NCI-H1694 (cell line): ENCODE results near the gene KDR.

Experiments used
- DNase-seq: peaks from one replicate; lab custom pipeline; 2025; lab: John Stamatoyannopoulos, UW

Gene KDR

DNA sequence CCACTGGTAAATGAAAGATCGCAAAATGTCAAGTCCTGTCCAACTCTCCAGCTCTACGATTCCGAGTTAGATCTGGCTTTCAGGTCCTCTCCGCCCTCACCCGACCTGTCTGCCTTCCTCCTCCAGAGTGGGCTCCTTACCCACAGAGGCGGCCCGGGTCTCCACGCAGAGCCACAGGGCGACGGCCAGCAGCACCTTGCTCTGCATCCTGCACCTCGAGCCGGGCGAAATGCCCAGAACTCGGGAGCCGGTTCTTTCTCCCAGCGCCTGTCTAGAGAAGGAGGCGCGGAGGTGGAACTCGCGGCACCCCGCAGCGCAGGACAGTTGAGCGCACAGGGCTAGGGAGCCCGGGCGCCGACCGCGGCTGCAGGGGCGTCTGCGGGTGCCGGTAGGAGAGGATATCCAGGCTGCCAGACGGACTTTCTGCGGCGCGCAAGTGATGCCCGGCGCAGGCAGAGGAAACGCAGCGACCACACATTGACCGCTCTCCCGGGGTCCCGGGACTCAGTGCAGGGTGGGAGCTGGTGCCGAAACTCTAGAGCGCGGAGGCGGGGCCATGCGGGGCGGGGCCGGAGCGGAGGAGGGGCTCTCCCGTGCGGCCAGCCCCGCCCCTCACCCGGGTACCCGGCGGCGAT is at the start of gene KDR:
KDR (minus strand) TSS at position 509 of the 635 bp plus-strand sequence; CDS start at position 207, 302 bp downstream.
- DNase-seq, result no peak

DNA sequence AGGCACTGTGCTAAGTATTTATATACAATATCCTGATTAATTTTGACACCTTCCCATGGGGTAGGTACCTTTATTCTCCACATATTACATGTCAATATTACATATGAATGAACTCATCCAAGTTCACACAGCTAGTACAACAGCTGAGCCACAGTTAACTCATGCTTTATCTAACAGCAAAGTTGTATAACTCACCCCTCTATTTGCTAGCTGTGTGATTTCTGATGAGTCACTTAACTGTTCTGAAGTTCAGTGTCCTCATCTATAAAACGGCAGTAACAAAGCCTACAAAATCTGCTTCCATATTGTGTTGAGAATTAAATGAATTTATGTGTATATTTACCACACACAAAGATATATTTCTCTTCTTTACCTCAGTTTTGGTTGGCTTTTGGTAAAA is 48.2 kb upstream of the KDR start:
- no peak for DNase-seq

DNA sequence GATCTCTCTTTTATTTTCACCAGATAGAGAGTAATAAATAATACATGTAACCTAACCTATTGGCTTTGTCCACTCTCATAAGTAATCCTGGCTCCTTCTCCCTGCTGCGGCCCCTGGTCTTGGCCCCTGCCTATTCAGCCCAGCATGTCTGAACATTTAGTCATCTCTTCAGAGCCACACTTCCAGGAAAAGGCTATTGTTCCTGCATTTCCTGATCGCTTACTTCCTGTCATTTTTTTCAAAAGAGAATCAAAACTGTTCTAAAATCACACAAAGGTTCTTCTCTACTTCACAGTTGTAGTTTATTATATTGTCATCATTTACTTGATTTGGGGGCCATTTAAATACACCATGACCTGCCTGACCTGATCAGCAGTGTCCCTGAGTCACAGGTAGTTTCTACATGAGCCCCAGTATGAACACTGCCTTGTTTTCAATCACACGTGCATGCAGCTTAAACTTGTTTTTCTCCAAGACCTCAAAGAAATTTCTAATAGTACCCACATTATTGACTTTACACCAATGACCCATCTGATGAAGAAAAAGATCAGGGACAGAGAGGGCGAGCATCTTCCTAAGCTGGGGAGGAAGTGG is 47.4 kb upstream of the KDR start:
- no peak for DNase-seq

DNA sequence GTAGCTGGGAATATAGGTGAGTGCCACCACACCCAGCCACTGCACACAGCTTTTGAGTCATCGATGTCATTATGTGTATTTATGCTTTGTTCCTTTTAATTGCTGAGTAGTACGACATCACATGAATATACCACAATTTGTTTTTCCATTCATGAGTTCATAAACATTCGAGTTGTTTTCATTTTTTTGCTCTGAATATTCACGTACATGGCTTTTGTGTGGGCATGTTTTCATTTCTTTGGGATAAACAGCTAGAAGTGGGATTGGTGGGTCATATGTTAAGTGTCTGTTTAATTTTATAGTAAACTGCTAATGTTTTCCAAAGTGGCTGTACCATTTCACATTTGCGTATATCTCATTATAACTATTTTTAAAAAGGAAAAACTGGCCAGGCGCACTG is 45.1 kb upstream of the KDR start:
- DNase-seq, result no peak

DNA sequence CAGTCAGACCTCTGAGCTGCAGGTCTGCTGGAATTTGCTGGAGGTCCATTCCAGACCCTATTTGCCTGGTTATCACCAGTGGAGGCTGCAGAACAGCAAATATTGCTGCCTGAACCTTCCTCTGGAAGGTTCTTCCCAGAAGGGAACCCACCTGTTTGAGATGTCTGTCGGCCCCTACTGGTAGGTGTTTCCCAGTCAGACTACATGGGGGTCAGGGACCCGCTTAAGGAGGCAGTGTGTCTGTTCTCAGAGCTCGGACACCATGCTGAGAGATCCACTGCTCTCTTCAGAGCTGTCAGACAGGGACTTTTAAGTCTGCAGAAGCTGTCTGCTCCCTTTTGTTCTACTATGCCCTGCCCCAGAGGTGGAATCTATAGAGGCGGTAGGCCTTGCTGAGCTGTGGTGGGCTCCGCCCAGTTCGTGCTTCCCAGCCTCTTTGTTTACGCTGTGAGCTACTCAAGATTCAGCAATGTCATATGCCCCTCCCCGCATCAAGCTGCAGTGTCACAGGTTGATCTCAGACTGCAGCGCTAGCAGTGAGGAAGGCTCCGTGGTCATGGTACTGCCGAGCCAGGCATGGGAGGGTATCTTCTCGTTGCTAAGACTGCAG is 44.1 kb upstream of the KDR start:
- DNase-seq, result no peak

DNA sequence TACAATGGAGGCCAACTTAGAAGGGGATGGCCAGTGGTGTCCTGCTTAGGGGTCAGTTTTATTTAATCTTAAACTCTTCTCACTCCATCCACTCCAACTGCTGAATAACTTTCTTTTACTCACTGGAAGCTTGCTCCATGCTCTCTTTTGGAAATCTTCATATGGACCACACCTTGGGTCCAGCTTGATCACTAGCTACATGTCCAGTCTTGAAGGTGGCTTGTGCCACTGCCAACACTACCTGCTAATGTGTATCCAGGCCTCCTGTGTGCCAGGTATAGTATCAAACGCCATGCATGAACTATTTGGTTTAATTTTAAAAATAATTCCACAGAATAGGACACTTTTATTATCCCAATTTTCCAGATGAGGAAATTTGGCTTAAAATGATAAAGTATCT is 37.0 kb upstream of the KDR start:
- no peak for DNase-seq

DNA sequence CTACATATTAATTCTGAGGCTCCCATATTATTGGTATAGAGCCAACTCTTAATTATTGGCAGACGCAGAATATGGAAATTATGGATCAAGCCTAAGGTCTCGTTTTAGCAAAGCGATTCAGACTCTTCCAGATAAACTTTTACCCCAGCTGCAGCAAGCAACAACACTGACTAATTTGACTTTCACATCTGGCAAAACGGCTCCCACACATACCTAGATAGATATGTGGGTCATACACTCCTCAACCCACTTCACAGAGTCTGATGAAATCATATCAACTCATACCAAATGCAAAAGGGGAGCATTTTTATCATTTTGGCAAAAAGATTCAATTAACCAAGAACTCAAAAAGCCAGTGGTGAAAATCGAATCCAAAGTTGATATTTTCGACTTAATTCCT is 36.3 kb upstream of the KDR start:
- no peak for DNase-seq

DNA sequence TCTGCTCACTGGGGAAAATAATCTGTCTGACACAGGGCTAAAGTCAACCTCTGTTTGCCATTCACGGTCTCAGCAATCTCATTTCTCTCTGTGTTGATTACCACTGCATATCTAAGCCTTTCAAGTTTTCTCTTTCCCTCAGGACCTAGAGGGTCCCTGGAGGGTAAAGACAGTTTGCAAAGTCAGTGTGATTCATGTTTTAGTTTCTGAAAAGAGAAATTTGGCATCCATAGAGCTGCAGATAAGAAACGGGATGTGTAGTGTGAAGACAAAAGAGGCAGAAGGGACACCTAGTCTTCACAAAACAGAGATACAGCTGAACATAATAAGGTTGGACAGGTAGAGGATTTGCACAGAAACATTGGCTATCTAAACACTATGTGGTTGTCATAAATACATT is 34.5 kb upstream of the KDR start:
- DNase-seq, result no peak

DNA sequence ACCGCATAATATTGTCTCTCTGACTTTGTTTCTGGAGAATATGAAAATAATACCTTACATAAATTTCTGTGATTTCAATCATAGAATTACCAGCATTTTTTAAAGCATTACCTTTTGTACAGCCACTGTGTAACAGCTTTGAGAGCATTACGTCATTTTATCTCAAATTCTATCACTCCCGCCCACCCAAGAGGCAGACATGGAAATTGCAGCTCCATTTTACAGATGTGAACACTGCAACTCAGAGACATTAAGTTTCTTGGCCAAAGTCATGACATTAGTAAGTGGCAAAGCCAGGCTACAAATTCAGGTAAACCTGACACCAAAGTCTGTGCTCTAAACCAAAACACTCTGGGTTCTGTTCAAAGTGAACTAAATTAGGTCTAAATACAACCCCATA is 33.6 kb upstream of the KDR start:
- no peak for DNase-seq

DNA sequence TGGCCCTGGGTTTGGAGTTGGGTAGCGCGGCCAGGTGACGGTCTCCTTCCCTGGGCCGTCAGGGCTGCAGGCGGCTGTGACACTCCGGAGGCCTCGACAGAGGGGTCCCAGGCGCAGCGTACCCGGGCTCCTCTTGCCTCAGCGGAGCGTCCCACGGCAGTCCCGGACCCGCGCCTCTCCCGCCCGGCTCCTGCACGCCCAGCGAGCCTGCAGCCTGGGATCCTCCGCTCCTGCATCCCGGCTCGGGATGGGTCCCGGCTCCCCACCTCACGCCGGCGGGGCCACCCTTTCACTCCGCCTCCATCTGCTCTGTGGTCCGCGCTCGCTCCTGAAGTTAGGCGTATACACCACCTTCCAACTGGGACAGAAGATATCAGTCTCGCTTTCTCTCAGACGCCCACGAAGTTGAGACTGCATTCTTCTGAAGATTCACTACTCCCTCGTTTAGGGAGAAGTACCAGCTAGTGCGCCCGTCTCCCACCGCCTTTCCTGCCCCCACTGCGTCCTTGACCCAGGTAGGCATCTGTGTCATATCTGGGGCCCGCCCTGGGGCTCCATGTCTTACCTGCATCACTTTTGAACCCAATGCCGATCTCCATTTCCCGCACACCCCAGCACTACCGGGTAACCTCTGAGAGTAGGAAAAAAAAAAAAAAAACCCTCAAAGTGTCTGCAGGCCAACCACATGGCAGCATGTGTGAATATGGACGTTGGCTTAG is 32.3 kb upstream of the KDR start:
- DNase-seq, result no peak

DNA sequence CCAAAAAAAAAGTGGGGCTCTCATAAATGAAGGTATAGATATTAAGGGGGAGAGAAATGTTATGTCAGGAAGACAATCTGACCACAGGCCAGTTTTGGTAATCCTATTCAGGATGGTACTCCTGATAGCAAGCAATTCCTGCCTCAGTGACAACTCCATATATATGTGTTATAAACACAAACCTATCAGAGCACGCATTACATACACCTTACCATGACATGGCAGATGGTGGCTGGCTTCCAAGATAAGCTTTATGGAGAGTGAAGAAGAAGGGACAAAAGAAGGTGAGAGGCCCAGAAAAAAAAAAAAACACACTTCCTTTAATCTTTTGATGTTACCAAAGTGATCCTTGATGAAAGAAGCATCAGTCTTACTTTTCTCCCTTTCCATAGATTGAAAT is 29.5 kb upstream of the KDR start:
- no peak for DNase-seq

DNA sequence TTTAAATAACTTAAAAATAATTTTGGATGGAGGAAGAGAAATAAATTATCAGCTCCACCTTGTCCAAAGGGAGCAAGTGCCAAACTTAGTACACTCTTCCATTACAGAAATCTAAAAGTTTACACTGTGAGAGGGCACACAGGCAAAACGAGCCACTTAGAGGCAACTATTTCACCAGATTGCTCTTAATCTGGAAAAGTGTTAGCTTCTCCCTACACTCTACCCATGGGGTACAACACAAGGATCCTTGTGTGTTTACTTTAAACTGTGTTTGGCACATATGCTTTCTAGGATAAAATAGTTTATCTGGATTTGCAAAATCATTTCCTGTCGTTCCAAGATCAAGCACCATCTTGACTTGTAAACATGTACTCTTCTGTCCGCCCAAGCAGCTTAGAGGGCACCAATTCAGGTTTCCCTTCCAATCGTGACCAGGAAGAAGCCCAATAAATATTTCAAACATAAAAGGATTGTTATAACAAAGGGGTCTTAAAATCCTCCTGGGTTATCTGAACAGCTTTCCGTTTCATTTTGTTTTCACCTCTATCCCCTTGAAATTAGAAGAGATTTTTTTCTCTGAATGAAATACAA is 29.0 kb upstream of the KDR start:
- no peak for DNase-seq

DNA sequence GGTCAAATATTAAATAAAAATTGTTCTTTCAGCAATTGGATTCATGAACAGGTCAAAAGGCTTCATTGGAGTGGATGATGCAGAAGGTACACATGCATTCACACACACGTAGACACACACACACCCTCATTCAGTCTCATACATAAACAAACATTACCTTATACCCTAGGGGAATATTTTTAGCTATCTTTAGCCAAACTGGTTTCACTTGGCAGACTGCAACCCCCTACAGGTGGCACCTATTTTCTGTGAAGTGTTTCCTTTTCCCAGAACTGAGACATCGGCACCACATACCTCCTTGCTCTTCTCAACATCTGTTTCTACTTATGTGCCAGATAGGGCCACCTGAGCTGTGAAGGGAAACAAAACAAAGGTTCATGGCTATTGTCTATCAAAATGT is 18.5 kb upstream of the KDR start:
- no peak for DNase-seq

DNA sequence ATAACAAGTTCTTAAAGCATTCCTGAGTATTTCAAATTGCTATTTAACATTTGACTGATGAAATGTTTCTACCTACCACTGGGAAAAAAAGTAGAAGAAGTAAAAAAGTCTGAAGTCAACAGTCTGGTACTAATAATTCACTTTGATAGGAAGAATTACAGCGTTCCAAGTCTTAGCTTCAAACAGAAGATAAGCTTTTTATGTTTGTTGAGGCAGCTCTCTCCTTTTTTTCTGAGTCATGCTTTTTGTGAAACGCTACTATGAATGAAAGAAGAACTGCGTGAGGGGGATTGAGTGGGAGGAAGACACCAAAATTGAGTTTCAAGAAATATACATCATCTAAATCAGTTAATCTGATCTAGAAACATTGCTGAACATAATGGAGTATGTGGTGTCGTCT is 13.0 kb upstream of the KDR start:
- DNase-seq, result no peak

DNA sequence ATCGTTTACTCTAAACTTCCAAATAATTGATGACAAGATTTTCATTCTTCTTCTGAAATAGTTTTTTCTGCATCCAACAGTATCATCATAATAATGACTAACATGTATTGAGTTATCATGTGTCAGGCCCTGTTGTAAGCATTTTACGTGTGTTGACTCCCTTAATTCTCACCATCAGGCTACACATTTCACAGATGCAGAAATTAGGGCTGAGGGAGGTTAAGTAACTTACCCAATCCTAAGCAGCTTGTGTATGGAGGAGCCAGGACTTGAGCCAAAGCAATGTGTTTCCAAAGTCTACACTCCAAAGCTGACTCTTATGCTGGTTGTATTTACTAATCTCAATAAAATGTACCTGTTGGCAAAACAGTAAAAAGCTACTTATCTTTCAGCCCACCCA is 11.2 kb upstream of the KDR start:
- DNase-seq, result no peak

DNA sequence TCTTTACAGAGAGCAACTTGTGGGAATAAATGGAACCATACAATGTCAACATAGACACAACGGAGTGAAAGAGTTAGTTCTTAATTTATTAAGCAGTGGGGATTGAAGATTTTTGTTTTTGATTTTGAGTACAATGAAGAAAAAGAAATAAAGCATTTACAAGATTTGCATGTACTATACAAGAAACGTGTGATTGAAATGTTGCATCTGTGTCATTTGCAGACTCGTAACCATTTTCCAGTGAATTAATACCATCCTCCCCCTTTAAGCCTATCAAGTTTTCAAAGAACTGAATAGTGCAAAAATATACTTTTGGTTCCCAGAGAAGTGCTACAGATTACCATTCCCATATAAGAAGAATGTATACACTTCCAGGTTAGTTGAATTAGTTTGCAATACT is 8.6 kb upstream of the KDR start:
- DNase-seq, result no peak

DNA sequence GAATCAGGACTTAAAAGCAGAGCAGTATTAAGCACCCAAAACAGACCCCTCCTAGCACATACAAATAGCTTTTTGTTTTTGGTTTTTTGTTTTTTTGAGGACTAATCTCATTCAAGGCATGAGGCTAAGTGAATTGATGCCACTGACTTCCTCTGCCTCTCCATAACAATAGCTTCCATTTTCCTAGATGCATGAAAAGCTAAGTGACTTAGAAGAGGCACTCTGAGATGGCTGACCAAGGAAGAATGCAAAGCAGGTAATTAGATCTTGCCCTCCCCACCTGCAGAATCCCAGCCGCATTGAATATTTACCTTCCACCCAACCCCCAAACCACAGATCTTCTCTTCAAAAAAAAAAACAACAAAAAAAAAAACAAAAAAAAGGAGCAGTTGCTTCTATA is 7.4 kb upstream of the KDR start:
- no peak for DNase-seq

DNA sequence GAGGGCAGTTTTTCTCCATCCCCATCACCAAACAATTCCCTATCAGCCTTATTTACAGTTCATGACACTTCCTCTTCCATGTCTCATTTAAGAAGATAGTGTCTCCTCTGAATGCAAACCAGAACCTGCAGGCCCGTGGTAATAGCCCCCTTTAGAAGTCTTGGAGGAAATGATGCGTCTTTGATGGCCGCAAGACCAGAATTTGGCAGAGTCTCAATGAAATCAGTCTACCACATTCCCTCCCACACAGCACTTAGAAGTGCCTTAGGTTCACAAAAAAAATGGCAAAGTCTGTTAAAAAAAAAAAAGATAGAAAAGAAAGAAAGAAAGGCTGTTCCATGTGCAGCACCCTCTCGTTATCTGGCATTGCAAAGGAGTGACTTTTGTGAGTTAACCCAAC is 2.1 kb upstream of the KDR start:
- DNase-seq, result no peak

DNA sequence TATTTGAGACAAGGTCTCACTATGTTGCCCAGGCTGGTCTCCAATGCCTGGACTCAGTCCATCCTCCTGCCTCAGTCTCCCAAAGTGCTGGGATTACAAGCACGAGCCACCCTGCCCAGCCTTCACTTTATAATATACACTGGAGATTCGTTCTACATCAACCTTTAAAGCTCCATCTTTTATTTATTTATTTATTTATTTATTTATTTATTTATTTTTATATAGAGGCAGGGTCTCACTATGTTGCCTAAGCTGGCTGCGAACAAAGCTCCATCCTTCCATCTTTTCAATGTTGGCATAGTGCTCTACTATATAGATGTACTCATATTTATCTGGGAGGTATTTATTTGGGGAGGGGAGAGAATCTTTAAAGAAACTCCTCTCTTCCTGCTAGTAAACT is 1.7 kb upstream of the KDR start:
- DNase-seq, result no peak

DNA sequence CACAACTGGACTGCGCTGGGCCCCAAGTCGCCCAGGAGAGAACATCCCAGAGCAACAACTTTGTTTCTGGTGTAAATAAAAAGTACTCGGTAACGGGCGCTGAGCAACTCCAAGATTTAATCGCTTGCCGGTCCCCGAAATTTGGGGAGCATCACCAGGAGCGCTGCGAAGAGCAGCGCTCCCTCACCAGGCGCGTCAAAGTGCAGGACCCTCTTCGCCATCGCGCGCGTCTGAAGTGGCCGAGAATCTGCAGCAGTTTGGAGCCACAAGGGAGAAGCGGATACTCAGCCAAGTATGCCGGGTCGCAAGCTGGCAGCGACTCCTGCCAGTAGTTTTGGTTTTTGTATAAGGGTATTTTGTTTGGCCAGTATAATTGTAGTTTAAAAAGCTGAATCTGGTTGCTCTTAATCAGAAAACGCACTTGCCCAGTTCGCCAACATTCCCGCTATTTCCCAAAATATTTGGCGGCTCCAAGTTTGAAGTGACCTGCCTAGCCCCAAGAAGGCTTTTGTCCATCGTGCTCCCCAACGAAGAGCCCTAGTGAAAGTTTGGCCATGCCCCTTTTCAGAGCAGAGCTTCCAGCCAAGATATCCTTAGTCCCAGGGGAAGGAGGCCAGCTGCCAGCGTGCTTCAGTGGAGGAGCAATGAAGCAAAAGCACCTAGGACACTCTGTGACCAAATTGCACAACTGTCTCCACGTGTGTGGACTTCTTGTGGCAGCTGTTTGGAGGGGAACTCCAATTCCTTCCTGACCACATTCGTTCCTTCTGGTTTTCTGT is 557 bp upstream of the KDR start:
- no peak for DNase-seq

DNA sequence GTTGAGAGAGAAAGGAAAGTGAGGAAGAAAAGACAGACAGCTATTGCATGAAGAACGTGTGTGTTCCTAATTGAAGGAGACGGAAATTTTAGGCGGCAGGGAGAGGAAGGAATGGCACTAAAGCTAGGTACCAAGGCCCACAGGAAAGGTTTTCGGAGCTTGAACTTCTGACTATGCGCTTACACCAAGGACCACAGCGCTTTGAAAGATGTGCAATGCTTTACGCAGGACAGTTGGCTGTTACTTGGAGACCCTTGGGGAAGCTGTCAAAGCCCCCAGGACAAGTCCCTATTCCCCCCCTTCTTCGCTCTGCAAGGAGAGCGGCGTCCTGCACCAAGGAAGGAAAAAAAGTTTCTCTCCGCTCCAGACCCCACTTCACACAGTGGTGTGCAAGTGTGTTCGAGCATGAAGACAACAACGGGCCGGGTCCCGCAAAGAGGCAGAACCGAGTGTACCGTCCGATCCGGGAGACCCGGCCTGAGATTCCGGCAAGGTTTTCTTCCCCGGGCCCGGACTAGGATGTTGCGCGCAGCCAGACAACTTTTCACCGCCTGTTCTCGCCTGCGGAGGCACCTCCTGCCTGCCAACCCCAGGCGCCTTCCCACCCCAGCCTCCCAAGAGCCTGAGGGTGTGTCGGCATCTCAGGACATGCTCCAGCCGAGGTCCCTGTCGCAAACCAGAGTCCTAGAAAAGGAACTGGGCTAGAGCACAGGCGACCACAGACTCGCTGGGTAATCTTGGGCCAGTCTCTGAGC is 896 bp downstream of the KDR start:
- no peak for DNase-seq
